ENCODE results near the gene AIFM2.

DNA sequence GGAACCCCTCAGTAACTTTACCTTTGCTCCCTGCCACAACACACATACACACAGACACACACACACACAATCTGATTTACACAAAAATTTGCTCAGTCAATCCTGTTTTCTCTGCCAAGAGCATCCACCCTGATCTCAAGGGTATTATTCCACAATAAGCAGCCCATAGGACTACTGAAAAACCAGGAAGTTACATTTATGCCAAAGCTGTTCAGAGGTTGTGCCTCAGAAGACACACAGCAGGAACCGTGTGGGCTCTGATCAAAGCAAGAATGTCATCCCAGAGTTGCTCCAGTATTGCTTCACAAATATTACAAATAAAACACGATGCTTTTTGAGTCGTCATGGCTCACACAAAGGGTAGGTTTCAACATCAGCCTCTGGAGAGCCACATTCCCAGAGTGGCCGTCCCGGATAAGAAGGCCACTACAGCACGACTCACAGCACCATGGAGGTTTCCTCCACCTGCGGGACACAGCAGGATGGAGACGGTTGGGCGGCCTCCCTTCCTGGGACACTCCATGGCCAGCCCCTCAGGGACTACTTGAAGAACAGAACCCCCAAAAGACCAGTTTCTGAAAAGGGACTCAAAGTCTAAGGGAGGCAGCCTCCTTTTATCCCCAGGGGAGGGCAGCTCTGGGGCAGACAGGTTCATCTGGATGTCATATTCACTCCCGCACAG is 1.6 kb downstream of the AIFM2 start:
- no peak for TF ChIP-seq YY1 (IDR thresholded peaks at IDR 0.05; ENCODE audit: insufficient read depth, insufficient read length)
- TF ChIP-seq ZNF274 (IDR thresholded peaks at IDR 0.05; ENCODE audit: low read depth, low read length), result no peak
- no peak for TF ChIP-seq SUZ12 (IDR thresholded peaks at IDR 0.05; ENCODE audit: extremely low read depth, insufficient read depth, insufficient read length)
